Cardiac muscle cell (in vitro differentiated cells and primary cell): ENCODE data around the gene CLDND2. TPM values are rescaled to one million over a fixed set of nuclear protein-coding genes. Genes with fewer than 3 reads are reported as not detected.

Experiments used
- DNase-seq, 2 donors: peaks; one replicate each; pipeline versions ENCODE4 v3.0.0 to v3.0.0-alpha.2; 2010 to 2017; ENCODE audit warnings: low read depth in 1 of 2, low spot score in 1 of 2
- H3K27ac ChIP-seq: fragments of 200-600 bp; sonication (generic); 2 replicates; pipeline ENCODE4 v1.5.1; 2016
- H3K27me3 ChIP-seq: fragments of 200-600 bp; sonication (generic); 2 replicates; pipeline ENCODE4 v1.6.0; 2016; ENCODE audit warnings: control low read depth
- H3K36me3 ChIP-seq: fragments of 200-600 bp; sonication (generic); 2 replicates; pipeline ENCODE4 v1.5.1; 2016; ENCODE audit warnings: control low read depth
- H3K4me1 ChIP-seq: fragments of 200-600 bp; sonication (generic); 2 replicates; pipeline ENCODE4 v1.8.1; 2017; ENCODE audit warnings: low read depth, mild to moderate bottlenecking, mixed run types
- H3K4me3 ChIP-seq: fragments of 200-600 bp; sonication (generic); 2 replicates; pipeline ENCODE4 v1.5.1; 2016; ENCODE audit warnings: mild to moderate bottlenecking
- H3K9me3 ChIP-seq: fragments of 200-600 bp; sonication (generic); 2 replicates; pipeline ENCODE4 v1.5.1; 2017; ENCODE audit warnings: low read depth, mild to moderate bottlenecking, control low read depth
- polyA plus RNA-seq: library from polyadenylated mRNA; unstranded; fragments of >200 nt; fragmentation: Nextera tagmentation; extraction: Ambion mirVana; gene quantifications from 2 replicates; pipeline ENCODE4 v1.2.1, GENCODE V29; 2016
- total RNA-seq: library from RNA; depleted of rRNA; stranded (reverse); fragments of >200 nt; gene quantifications from 2 replicates; pipeline ENCODE4 v1.2.3, GENCODE V29; 2016
- TF ChIP-seq, protein P1 (sequence below): IDR thresholded peaks from 2 replicates; pipeline ENCODE4 v1.5.1; 2012; ENCODE audit warnings: low read depth, mild to moderate bottlenecking, low read length

The CLDND2 gene
- total and polyA plus RNA-seq, 2 experiments from 2014 or later, result 0.45 to 22.3 TPM

DNA sequence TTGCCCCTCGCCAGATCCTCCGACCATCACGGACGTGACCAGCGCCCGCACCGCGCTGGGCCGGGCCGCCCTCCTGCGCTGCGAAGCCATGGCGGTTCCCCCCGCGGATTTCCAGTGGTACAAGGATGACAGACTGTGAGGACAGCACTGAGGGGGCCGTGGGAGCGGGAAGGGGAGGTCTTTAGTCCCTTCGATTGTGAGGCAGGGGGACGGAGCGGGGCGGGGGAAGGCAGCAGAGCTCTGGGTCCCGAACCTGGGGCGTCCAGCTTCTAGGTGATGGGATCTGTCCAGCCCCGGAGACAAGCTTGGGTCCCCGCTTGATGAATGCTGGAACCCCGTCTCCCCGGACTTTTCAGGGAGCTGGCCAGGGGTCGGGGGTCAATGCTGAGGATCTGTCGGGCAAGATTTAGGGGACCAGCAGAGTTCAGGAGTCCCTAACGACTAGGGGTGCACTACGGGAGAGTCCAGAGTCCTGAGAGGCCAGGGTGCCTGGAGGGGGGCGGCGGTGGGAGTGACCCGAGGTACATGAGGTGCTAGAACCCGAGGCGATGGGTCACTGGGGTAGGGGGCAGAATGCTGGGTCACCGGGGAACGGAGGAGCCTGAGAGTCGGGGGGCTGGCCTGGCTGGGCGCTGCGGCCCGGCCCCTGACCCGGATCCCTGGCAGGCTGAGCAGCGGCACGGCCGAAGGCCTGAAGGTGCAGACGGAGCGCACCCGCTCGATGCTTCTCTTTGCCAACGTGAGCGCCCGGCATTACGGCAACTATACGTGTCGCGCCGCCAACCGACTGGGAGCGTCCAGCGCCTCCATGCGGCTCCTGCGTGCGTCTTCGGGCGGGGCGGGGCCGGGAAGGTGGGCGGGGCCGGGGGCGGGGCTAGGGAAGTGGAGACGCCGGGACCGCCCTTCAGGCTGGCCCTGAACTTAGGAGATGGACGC, 41.5 kb downstream of the CLDND2 start:
- peak; percentile 24 to 74 for DNase-seq
- Histone ChIP-seq H3K9me3 (no peaks in the 10 kb centered on the region), H3K36me3 (no peaks in the 10 kb centered on the region), H3K4me3 (no peak overlapping the region), H3K27me3 (no peaks in the 10 kb centered on the region), H3K27ac (no peak overlapping the region), H3K4me1 (no peaks in the 10 kb centered on the region)
- TF ChIP-seq, protein P1, sequence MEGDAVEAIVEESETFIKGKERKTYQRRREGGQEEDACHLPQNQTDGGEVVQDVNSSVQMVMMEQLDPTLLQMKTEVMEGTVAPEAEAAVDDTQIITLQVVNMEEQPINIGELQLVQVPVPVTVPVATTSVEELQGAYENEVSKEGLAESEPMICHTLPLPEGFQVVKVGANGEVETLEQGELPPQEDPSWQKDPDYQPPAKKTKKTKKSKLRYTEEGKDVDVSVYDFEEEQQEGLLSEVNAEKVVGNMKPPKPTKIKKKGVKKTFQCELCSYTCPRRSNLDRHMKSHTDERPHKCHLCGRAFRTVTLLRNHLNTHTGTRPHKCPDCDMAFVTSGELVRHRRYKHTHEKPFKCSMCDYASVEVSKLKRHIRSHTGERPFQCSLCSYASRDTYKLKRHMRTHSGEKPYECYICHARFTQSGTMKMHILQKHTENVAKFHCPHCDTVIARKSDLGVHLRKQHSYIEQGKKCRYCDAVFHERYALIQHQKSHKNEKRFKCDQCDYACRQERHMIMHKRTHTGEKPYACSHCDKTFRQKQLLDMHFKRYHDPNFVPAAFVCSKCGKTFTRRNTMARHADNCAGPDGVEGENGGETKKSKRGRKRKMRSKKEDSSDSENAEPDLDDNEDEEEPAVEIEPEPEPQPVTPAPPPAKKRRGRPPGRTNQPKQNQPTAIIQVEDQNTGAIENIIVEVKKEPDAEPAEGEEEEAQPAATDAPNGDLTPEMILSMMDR, result peak; percentile 25

DNA sequence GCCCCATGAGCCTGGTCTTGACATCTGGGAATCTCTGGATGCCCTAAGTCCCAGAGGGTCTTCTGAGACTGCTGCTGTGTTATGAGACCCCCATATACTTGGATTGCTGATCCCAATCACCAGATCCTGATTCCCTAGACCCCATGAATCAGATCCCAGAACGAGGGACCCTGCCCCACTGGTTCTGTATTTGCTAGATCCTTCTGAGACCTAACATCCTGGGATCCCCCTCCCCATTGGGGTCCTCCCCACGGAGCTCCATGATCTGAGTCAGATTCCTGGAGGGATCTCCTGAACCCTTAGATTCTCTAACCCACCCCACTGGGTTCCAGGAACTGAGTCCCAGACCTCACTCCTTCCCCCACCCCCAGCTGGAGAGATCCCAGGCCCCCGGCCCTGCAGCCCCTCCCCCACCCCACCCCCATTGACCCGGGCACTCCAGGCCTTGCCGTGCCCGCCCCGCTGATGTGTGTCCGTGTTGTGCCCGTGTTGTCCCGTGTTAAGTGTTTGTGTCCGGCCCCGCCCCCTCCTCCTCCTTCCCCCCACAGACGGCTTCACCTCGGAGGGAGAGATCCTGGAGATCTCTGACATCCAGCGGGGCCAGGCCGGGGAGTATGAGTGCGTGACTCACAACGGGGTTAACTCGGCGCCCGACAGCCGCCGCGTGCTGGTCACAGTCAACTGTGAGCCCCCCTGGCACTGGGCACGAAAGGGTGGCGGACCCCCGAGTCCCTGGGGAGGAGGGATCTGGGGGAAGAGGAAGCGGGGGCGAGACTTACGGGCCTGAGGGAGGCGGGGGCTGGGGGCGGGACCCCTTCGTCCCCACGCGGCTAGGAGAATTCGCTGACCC, 42.4 kb downstream of the CLDND2 start:
- Histone ChIP-seq H3K9me3 (no peaks in the 10 kb centered on the region), H3K36me3 (no peaks in the 10 kb centered on the region), H3K4me1 (no peaks in the 10 kb centered on the region), H3K27me3 (no peaks in the 10 kb centered on the region), H3K27ac (no peak overlapping the region), H3K4me3 (no peak overlapping the region)
- DNase-seq, result no peak
- TF ChIP-seq, protein P1, result no peak

DNA sequence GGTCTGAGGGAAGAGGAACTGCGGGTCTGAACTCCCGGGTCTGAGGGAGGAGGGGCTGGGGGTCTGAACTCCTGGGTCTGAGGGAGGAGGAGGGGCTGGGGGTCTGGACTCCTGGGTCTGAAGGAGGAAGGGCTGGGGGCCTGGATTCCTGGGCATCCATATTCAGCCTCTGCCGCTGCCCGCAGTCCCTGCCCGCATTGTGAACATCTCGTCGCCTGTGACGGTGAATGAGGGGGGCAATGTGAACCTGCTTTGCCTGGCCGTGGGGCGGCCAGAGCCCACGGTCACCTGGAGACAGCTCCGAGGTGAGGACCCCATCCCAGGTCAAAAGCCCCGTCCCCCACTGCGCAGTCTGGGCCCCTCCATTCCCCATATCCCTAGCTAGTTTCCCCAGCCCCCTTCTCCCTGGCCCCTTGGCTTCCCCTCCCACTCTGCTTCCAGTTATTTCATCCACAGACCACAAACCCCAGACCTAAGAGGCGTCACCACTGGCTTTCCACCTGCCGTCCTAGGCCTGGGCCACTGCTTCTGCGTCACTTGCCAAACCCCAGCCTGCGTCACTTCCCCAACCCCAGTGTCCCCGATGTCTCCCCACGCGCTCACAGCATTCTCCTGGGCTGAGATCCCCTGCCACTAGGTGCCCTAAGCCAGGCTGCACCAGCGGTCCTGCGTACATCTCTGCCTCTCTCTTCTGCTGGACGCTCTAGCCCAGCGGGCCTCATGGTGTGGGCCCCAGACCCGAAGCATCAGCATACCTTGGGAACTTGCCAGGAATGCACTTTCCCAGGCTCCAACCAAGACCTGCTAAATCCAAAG, 43.4 kb downstream of the CLDND2 start:
- Histone ChIP-seq H3K27me3 (no peaks in the 10 kb centered on the region), H3K4me3 (no peak overlapping the region), H3K36me3 (no peaks in the 10 kb centered on the region), H3K27ac (no peak overlapping the region), H3K4me1 (no peaks in the 10 kb centered on the region), H3K9me3 (no peaks in the 10 kb centered on the region)
- DNase-seq, result no peak
- TF ChIP-seq, protein P1, result no peak

DNA sequence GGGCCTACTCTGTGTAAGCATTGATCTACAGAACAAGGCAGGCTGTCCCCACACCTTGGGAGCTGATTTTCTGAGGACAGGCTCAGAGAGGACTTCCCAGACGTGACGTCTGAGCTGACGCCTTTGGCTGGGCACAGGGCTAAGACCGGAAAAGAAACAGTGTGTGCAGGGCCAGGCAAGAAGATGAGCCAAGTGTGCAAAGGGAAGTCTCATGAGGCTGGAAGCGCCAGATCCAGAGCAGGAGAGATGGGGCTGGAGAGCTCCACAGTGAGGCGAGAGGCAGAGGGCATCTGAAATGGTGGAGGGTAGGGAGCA, 44.7 kb downstream of the CLDND2 start:
- H3K36me3 ChIP-seq, result no peaks in the 10 kb centered on the region
- no peaks in the 10 kb centered on the region for H3K27me3 ChIP-seq
- DNase-seq, result peak in 1 of 2 donors; percentile 19
- no peak overlapping the region for H3K27ac ChIP-seq
- no peaks in the 10 kb centered on the region for H3K4me1 ChIP-seq
- TF ChIP-seq, protein P1, result no peak
- H3K9me3 ChIP-seq, result no peaks in the 10 kb centered on the region
- no peak overlapping the region for H3K4me3 ChIP-seq

DNA sequence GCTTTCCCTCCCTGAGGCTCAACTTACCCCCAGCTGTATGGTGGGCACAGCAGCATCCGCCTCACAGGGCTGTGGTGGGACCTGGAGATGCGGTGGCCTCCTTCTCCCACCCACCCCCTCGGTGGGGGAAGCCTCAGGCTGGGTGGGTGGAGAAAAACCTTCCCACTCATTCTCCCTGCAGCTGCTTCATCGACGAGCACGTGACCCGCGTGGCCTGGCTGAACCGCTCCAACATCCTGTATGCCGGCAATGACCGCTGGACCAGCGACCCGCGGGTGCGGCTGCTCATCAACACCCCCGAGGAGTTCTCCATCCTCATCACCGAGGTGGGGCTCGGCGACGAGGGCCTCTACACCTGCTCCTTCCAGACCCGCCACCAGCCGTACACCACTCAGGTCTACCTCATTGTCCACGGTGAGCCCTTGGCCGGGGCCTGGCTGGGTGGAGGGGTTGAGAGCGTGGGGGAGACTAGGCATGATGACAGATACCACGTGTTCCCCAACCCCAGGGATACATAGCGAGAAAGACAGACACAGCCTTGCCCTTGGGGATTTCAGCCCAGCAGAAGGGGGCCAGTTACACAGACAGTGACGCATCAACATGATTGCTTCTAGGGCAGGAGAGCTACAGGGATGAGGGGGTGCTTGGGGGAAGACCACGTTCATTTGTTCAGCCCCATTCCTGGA, 45.2 kb downstream of the CLDND2 start:
- TF ChIP-seq, protein P1, result no peak
- Histone ChIP-seq H3K27me3 (no peaks in the 10 kb centered on the region), H3K9me3 (no peaks in the 10 kb centered on the region), H3K4me3 (no peak overlapping the region), H3K4me1 (no peaks in the 10 kb centered on the region), H3K27ac (no peak overlapping the region), H3K36me3 (no peaks in the 10 kb centered on the region)
- DNase-seq, result no peak
